Transverse colon (tissue), 4 donors: Measurements from ENCODE around the gene ARHGAP6. TPM values are rescaled to one million over a fixed set of nuclear protein-coding genes. Genes with fewer than 3 reads are reported as not detected.

Experiments used
- DNase-seq: peaks from one replicate; pipeline ENCODE4 v3.0.0-alpha.2; 2019
- H3K27ac ChIP-seq, 4 donors: fragments of 200-600 bp; sonication (generic); 2 replicates each; pipeline ENCODE4 v1.5.1; 2016 to 2018; ENCODE audit warnings: inconsistent platforms in 4 of 4
- H3K27me3 ChIP-seq: fragments of 200-600 bp; sonication (generic); 2 replicates; pipeline ENCODE4 v1.5.1; 2017; ENCODE audit warnings: inconsistent platforms
- H3K36me3 ChIP-seq, 4 donors: fragments of 200-600 bp; sonication (generic); 2 replicates each; pipeline ENCODE4 v1.5.1; 2017 to 2019; ENCODE audit warnings: inconsistent platforms in 4 of 4
- H3K4me1 ChIP-seq, 4 donors: fragments of 200-600 bp; sonication (generic); 2 replicates each; pipeline ENCODE4 v1.5.1; 2017 to 2020; ENCODE audit warnings: inconsistent platforms in 4 of 4
- H3K4me3 ChIP-seq, 4 donors: fragments of 200-600 bp; sonication (generic); 1 replicate in 1 of 4; 2 replicates in 3 of 4; pipeline versions ENCODE4 v1.5.1 to v1.6.1; 2017 to 2019; ENCODE audit warnings: inconsistent platforms in 4 of 4
- H3K9me3 ChIP-seq, 2 donors: fragments of 200-600 bp; sonication (generic); 2 replicates each; pipeline ENCODE4 v1.5.1; 2017 to 2019; ENCODE audit warnings: inconsistent platforms in 2 of 2
- EP300 ChIP-seq: sonication (generic); formaldehyde crosslinking; IDR thresholded peaks from one replicate; pipeline ENCODE4 v1.6.1; 2017; ENCODE audit warnings: antibody characterized with exemption, low read depth
- POLR2A ChIP-seq: fragments of 450-650 bp; IDR thresholded peaks from one replicate; pipeline ENCODE4 v1.6.1; 2016; ENCODE audit warnings: antibody characterized with exemption, mild to moderate bottlenecking, moderate library complexity
- POLR2AphosphoS5 ChIP-seq, 3 donors: sonication (generic); formaldehyde crosslinking; IDR thresholded peaks; one replicate each; pipeline ENCODE4 v1.6.1; 2016; ENCODE audit warnings: antibody characterized with exemption in 3 of 3
- WGBS, 2 donors: methylation state at CpG; one replicate each; pipeline ENCODE4 v1.1.5; 2018; ENCODE audit warnings: low coverage in 1 of 2; 5-methylcytosine and 5-hydroxymethylcytosine counted together
- in situ Hi-C, 4 donors: fragments of 200-750 bp; cut with MboI; loops; one replicate each; pipeline versions ENCODE4 v1.15.0 to v1.15.1; 2017; ENCODE audit warnings: low sequenced_read_pairs in 3 of 4, low pct_ligation_motif_present in 1 of 4, low pct_unique_long_range_greater_than_20kb in 1 of 4
- intact Hi-C: fragments of 100-400 bp; cut with DNase I; formaldehyde crosslinking; loops from one replicate; pipeline ENCODE4 v1.15.1; 2023; ENCODE audit warnings: low total_unique reads
- total RNA-seq, 4 donors: library from RNA; depleted of rRNA; stranded (reverse); fragments of >200 nt; gene quantifications; one replicate each; pipeline ENCODE4 v1.1.0, GENCODE V29; 2016
- TF ChIP-seq, protein P1 (sequence below), 5 experiments: fragments of 200-600 bp in 3 of 5; fragments of 450-650 bp in 2 of 5; sonication (generic) in 3 of 5; IDR thresholded peaks; 1 replicate in 2 of 5; 2 replicates in 3 of 5; pipeline ENCODE4 v1.5.1; 2016 to 2017; ENCODE audit warnings: antibody characterized with exemption in 5 of 5, inconsistent platforms in 3 of 5, mild to moderate bottlenecking in 2 of 5, moderate library complexity in 1 of 5

ARHGAP6 gene
- total RNA-seq, 4 donors from 2014 or later, result 5.0 to 12.4 (median 9.0) TPM

GRCh38 chrX:11397680-11398079 is 268.0 kb downstream of the ARHGAP6 start:
- TF ChIP-seq EP300, result no peak
- in situ Hi-C loops, result loop anchor here in 1 of 4 donors (25.0 kb wide), 1 partner anchor 235 kb away; no protein-coding TSS in a partner anchor
- Histone ChIP-seq H3K36me3 (no peaks in the 10 kb centered on the region), H3K9me3 (no peaks in the 10 kb centered on the region), H3K4me3 (no peak overlapping the region), H3K27me3 (no peaks in the 10 kb centered on the region), H3K4me1 (no peaks in the 10 kb centered on the region), H3K27ac (no peak overlapping the region)
- DNase-seq, result no peak
- WGBS, 2 donors, result 17 to 46% methylated on average over 1 to 2 of the region's 2 CpGs
- intact Hi-C loops, result loop anchor here (5.0 kb wide), 1 partner anchor 220 kb away; no protein-coding TSS in a partner anchor

DNA sequence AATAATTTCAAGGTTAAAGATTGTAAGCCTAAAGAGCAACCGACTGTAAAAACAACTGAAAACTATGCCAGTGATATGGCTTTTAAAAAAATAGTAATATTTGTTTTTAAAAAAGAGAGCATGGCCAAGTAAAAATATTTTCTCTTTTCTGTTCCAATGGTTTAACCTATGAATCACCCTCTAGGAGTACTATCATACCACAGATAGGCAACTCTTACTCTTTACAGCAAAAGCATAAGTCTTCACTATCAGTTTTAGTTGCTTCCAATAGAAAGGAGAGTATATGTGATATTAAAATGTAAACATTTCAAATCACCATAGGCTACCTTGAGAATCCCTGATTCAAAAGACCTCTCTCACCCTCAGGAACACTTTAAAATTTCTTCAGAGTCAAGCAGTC is 269.9 kb downstream of the ARHGAP6 start:
- no peak for DNase-seq
- Histone ChIP-seq H3K4me3 (no peak overlapping the region), H3K9me3 (no peaks in the 10 kb centered on the region), H3K27ac (no peak overlapping the region), H3K27me3 (no peaks in the 10 kb centered on the region), H3K4me1 (no peaks in the 10 kb centered on the region), H3K36me3 (no peaks in the 10 kb centered on the region)
- WGBS, 2 donors, result 50 to 57% methylated on average over 1 of the region's 1 CpG
- intact Hi-C loops (loop anchor here (5.0 kb wide), 1 partner anchor 219 kb away; no protein-coding TSS in a partner anchor), in situ Hi-C loops (loop anchor here in 1 of 4 donors (25.0 kb wide), 1 partner anchor 234 kb away; no protein-coding TSS in a partner anchor)
- TF ChIP-seq, protein P1, sequence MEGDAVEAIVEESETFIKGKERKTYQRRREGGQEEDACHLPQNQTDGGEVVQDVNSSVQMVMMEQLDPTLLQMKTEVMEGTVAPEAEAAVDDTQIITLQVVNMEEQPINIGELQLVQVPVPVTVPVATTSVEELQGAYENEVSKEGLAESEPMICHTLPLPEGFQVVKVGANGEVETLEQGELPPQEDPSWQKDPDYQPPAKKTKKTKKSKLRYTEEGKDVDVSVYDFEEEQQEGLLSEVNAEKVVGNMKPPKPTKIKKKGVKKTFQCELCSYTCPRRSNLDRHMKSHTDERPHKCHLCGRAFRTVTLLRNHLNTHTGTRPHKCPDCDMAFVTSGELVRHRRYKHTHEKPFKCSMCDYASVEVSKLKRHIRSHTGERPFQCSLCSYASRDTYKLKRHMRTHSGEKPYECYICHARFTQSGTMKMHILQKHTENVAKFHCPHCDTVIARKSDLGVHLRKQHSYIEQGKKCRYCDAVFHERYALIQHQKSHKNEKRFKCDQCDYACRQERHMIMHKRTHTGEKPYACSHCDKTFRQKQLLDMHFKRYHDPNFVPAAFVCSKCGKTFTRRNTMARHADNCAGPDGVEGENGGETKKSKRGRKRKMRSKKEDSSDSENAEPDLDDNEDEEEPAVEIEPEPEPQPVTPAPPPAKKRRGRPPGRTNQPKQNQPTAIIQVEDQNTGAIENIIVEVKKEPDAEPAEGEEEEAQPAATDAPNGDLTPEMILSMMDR (IDR thresholded peaks at IDR 0.05), result no peak
- TF ChIP-seq POLR2A (no peak), POLR2AphosphoS5 (IDR thresholded peaks at IDR 0.05) (no peak), EP300 (no peak)

- TF ChIP-seq EP300, result no peak
- no peak for TF ChIP-seq POLR2A
- TF ChIP-seq, protein P1 (IDR thresholded peaks at IDR 0.05), result no peak
- no peak for TF ChIP-seq POLR2AphosphoS5 (IDR thresholded peaks at IDR 0.05)
- H3K9me3 ChIP-seq, result no peaks in the 10 kb centered on the region
- H3K4me3 ChIP-seq, result no peak overlapping the region
- DNase-seq, result no peak
- intact Hi-C loops (no loop called here), in situ Hi-C loops (loop anchor here in 1 of 4 donors (25.0 kb wide), 1 partner anchor 232 kb away; no protein-coding TSS in a partner anchor)
- H3K27me3 ChIP-seq, result no peaks in the 10 kb centered on the region
- WGBS, 2 donors, result 89 to 92% methylated on average over 2 of the region's 2 CpGs
- no peaks in the 10 kb centered on the region for H3K36me3 ChIP-seq
- no peaks in the 10 kb centered on the region for H3K4me1 ChIP-seq
- no peak overlapping the region for H3K27ac ChIP-seq
These were observed 271.6 kb downstream of the ARHGAP6 start for GRCh38 chrX:11393949-11394654.

- no peak for DNase-seq
- H3K27me3 ChIP-seq, result no peaks in the 10 kb centered on the region
- peaks cover 0 to 9% (median 0%) of the 10 kb centered on the region in 4 donors for H3K4me1 ChIP-seq
- peak overlapping the region; percentile 23 to 72 (median 46) for H3K27ac ChIP-seq
- no peaks in the 10 kb centered on the region for H3K9me3 ChIP-seq
- no peak overlapping the region for H3K4me3 ChIP-seq
- intact Hi-C loops (no loop called here), in situ Hi-C loops (loop anchor here in 1 of 4 donors (25.0 kb wide), 1 partner anchor 225 kb away; no protein-coding TSS in a partner anchor)
- WGBS, 2 donors, result 54% methylated on average over 3 of the region's 3 CpGs; no CpG with 5 or more reads in 1 of the 2 donors
- TF ChIP-seq POLR2A (no peak), POLR2AphosphoS5 (IDR thresholded peaks at IDR 0.05) (no peak), EP300 (no peak)
- TF ChIP-seq, protein P1 (IDR thresholded peaks at IDR 0.05), result no peak
- no peaks in the 10 kb centered on the region for H3K36me3 ChIP-seq
These were observed 278.9 kb downstream of the ARHGAP6 start for GRCh38 chrX:11386812-11387211.
